Upper lobe of left lung (tissue), 4 donors: Measurements from ENCODE around the gene TERT.

Experiments used
- EP300 ChIP-seq, 4 donors: sonication (generic); formaldehyde crosslinking; IDR thresholded peaks; one replicate each; pipeline ENCODE4 v1.5.1; 2017; ENCODE audit warnings: antibody characterized with exemption in 4 of 4, control low read depth in 2 of 4
- POLR2A ChIP-seq, 4 donors: fragments of 450-650 bp; IDR thresholded peaks; one replicate each; pipeline ENCODE4 v1.5.1; 2016 to 2017; ENCODE audit warnings: antibody characterized with exemption in 4 of 4, mild to moderate bottlenecking in 2 of 4
- POLR2AphosphoS5 ChIP-seq, 2 donors: sonication (generic); formaldehyde crosslinking; IDR thresholded peaks; one replicate each; pipeline ENCODE4 v1.5.1; 2017; ENCODE audit warnings: antibody characterized with exemption in 2 of 2
- TF ChIP-seq, protein P1 (sequence below), 6 experiments: fragments of 450-650 bp in 4 of 6; fragments of 200-600 bp in 2 of 6; sonication (generic) in 2 of 6; IDR thresholded peaks; one replicate each; pipeline ENCODE4 v1.5.1; 2016 to 2019; ENCODE audit warnings: antibody characterized with exemption in 6 of 6

DNA sequence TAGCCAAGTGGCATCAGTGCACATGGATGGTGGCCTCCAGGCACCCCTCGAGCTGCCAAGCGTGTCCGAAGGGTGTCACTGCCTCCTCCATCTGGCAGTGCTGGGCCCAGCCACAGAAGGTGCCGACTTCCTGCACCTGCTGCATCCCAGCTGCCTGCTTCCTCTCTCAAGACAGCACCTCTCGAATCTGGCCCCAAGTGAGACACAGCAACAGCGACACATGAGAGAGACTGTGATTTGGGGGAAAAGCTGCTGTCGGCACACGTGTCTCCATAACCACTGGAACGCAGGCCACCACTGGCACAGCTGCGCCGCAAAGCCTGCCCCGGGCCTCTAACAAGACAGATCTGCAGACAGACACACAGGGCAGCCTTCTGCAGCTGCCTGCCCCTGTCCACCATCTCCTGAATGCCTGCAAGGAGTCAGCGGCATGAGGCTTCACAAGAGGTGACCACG, 41.3 kb upstream of the TERT start:
- TF ChIP-seq, protein P1, sequence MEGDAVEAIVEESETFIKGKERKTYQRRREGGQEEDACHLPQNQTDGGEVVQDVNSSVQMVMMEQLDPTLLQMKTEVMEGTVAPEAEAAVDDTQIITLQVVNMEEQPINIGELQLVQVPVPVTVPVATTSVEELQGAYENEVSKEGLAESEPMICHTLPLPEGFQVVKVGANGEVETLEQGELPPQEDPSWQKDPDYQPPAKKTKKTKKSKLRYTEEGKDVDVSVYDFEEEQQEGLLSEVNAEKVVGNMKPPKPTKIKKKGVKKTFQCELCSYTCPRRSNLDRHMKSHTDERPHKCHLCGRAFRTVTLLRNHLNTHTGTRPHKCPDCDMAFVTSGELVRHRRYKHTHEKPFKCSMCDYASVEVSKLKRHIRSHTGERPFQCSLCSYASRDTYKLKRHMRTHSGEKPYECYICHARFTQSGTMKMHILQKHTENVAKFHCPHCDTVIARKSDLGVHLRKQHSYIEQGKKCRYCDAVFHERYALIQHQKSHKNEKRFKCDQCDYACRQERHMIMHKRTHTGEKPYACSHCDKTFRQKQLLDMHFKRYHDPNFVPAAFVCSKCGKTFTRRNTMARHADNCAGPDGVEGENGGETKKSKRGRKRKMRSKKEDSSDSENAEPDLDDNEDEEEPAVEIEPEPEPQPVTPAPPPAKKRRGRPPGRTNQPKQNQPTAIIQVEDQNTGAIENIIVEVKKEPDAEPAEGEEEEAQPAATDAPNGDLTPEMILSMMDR (IDR thresholded peaks at IDR 0.05), result no peak
- TF ChIP-seq POLR2A (IDR thresholded peaks at IDR 0.05), result no peak
- TF ChIP-seq POLR2AphosphoS5 (IDR thresholded peaks at IDR 0.05), result no peak
- TF ChIP-seq EP300 (IDR thresholded peaks at IDR 0.05), result no peak
